GM18499 (cell line): ENCODE measurements around the gene DPH1.

Source experiments
- ATAC-seq: cut with Tn5 transposase; IDR thresholded peaks from one replicate; pipeline ENCODE4 v1.9.1; 2021; ENCODE audit warnings: moderate number of reproducible peaks; ENCODE audit not compliant: insufficient read depth, unreplicated experiment

Gene DPH1

GRCh38 chr17:2047590-2047989 is 17.6 kb downstream of the DPH1 start:
- no peak for ATAC-seq

GRCh38 chr17:2048805-2049204 is 18.9 kb downstream of the DPH1 start:
- ATAC-seq: no peak

DNA sequence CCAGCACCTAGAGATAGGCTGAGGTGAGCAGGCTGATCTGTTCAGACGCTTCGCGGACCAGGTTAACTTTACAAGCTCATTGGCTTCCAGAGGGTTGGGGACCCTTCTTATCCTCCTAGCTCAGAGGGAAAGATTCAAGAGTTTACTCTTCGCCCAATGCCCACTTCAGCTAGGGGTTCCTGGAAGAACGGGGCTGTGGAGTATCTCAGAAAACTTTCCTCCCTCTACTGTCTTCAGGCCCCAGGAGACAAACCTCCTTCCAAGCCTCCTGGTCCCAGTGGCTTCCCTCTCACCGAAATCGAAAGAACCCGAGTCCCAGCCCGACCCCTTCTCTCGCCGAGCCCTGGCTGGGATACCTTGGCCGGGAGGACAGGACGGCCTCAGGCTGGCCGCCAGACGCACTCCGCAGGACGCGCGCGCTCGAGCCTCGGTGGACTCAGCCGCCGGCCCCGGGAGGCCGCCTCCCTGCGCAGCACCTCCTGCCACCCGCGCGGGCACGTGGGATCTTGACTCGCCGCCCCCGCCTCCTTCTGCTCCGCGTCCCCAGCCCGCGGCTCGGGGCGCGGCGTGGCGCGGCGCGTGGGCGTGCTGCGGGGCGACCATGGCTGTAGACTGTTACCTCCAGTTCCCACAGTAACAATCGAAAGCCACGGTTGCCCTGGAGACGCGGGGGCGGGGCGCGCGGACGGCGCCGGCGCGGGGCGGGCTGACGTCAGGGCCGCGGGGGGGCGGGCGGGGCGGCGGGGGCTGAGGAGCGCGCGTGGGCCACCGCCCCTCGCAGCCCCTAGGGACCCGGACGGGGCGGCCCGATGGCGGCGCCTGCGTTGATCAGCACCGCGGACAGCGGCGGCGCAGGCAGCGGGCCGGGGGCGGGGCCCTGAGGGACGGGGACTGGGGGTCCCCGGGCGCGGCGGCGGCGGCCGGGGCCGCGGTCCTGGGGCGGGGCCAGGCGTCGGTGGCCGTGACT is 19.7 kb downstream of the DPH1 start:
- ATAC-seq: no peak

GRCh38 chr17:2050300-2051060 is 20.5 kb downstream of the DPH1 start:
- no peak for ATAC-seq

- no peak for ATAC-seq
These were observed 21.3 kb downstream of the DPH1 start for GRCh38 chr17:2051061-2051932.

DNA sequence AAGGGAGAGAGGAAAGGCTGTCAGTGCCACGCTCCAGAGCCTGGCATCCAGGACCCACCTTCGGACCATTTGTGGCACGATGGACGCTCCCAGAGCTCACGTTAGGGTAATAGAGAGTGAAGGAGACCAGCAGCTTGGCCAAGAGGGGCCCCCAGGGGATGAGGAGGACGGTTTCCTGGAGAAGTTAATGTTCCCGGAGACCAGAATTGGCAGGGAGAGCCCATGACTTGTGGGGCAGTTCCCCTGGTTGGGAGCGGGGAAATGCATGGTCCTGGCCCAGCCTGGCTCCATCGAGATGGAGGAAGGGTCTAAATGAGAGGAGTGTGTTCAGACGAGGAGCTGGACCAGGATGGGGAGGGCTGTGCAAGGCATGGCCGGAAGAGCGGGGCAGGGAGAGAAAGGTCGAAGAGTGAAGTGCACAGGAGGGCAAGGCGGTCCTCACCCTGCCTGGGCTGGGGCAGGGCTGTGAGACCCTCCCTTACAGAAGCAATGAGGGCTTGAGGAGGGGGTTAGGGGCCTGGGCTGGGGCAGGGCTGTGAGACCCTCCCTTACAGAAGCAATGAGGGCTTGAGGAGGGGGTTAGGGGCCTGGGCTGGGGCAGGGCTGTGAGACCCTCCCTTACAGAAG is 22.1 kb downstream of the DPH1 start:
- ATAC-seq: no peak

DNA sequence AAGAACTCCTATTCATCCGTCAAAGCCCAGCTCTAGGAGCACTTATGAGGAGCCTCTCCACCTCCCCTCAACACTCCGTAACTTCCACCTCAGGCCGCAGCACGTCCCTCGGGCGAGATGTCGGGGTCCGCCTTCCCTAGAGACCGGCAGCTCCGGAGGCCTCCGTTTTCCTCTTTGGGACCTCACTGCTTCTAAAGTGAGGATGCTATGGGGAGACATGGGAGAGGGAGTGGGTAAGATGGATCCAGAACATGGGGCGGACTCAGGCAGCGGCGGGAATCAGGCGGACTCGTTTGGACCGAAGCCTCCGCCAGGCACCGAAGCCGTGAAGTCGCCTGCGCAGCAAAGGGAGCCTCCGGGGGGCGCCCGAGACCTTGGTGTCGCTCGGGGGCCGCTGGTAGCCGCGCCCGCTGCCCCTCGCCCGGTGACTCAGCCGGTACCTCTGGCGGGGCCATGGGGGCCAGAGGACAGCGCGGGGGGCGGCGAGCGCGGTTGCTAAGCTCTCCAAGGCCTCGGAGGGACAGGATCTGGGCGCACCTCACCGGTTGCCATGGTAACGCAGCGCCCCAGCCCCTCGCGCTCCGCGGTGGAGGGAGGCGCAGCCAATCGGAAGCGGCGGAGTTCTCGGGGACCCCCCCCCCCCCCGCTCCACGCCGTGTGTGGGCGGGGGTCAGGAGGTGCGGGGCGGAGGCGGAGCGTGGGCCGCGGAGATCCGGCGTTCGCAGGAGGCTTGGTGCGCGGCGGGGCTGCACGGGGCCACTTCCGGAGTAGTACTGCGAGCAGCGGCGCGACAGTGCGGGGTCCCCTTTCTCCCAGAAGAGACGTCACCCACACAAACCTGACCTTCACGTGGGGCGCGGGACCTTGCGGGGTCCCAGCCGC is 23.7 kb downstream of the DPH1 start:
- no peak for ATAC-seq

GRCh38 chr17:2054262-2054511 is 24.2 kb downstream of the DPH1 start:
- ATAC-seq: no peak

GRCh38 chr17:2054512-2055291 is 24.7 kb downstream of the DPH1 start, which contains the start of gene HIC1:
TSS of gene HIC1 (plus strand) at chr17:2055103. CDS start at chr17:2056691, 1,588 bp downstream.
- no peak for ATAC-seq

GRCh38 chr17:2055292-2056205 is 25.6 kb downstream of the DPH1 start:
- no peak for ATAC-seq

GRCh38 chr17:2056206-2057174 is 26.5 kb downstream of the DPH1 start:
- ATAC-seq: no peak

DNA sequence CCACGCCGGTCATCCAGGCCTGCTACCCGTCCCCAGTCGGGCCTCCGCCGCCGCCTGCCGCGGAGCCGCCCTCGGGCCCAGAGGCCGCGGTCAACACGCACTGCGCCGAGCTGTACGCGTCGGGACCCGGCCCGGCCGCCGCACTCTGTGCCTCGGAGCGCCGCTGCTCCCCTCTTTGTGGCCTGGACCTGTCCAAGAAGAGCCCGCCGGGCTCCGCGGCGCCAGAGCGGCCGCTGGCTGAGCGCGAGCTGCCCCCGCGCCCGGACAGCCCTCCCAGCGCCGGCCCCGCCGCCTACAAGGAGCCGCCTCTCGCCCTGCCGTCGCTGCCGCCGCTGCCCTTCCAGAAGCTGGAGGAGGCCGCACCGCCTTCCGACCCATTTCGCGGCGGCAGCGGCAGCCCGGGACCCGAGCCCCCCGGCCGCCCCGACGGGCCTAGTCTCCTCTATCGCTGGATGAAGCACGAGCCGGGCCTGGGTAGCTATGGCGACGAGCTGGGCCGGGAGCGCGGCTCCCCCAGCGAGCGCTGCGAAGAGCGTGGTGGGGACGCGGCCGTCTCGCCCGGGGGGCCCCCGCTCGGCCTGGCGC is 27.3 kb downstream of the DPH1 start:
- no peak for ATAC-seq

DNA sequence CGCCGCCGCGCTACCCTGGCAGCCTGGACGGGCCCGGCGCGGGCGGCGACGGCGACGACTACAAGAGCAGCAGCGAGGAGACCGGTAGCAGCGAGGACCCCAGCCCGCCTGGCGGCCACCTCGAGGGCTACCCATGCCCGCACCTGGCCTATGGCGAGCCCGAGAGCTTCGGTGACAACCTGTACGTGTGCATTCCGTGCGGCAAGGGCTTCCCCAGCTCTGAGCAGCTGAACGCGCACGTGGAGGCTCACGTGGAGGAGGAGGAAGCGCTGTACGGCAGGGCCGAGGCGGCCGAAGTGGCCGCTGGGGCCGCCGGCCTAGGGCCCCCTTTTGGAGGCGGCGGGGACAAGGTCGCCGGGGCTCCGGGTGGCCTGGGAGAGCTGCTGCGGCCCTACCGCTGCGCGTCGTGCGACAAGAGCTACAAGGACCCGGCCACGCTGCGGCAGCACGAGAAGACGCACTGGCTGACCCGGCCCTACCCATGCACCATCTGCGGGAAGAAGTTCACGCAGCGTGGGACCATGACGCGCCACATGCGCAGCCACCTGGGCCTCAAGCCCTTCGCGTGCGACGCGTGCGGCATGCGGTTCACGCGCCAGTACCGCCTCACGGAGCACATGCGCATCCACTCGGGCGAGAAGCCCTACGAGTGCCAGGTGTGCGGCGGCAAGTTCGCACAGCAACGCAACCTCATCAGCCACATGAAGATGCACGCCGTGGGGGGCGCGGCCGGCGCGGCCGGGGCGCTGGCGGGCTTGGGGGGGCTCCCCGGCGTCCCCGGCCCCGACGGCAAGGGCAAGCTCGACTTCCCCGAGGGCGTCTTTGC is 28.0 kb downstream of the DPH1 start:
- no peak for ATAC-seq

GRCh38 chr17:2058586-2059546 is 28.9 kb downstream of the DPH1 start:
- no peak for ATAC-seq
